Measurements from ENCODE around the gene RNF144B.

The RNF144B gene

GRCh38 chr6:18343741-18344140 is 43.4 kb upstream of the RNF144B start:
- no peak overlapping the region for H3K27ac ChIP-seq (replicated peaks; ENCODE audit: low read length)

GRCh38 chr6:18347021-18347577 is 40.1 kb upstream of the RNF144B start:
- Histone ChIP-seq H2BK120ac (ENCODE audit: low read depth, low read length) (no peak overlapping the region), H3K36me3 (replicated peaks in 1 of 2; ENCODE audit: control insufficient read depth in 2 of 2, insufficient read depth in 2 of 2, low read length in 2 of 2) (no peaks in the 10 kb centered on the region), H3K23ac (ENCODE audit: low read depth, low read length, poor library complexity) (no peak overlapping the region), H2AFZ (ENCODE audit: low read length) (no peak overlapping the region), H3K9me3 (replicated peaks in 1 of 2; ENCODE audit: control insufficient read depth in 2 of 2, insufficient read depth in 1 of 2, low read depth in 1 of 2, low read length in 2 of 2) (no peaks in the 10 kb centered on the region), H3K27ac (replicated peaks; ENCODE audit: low read length) (no peak overlapping the region), H2AK5ac (ENCODE audit: low read depth, low read length) (no peak overlapping the region), H3K14ac (ENCODE audit: low read length) (no peak overlapping the region), H3K4me2 (ENCODE audit: insufficient read depth, low read length, poor library complexity, severe bottlenecking) (no peak overlapping the region), H2BK15ac (ENCODE audit: low read length) (no peak overlapping the region), H3K4me1 (ENCODE audit: control insufficient read depth in 2 of 2, insufficient read depth in 1 of 2, low read depth in 1 of 2, low read length in 2 of 2) (no peaks in the 10 kb centered on the region), H3K79me1 (ENCODE audit: low read depth, low read length) (no peaks in the 10 kb centered on the region), H3K4ac (ENCODE audit: low read length) (no peak overlapping the region), H4K8ac (ENCODE audit: low read depth, low read length) (no peak overlapping the region), H3K4me3 (ENCODE audit: low read length in 2 of 2) (no peak overlapping the region), H3K27me3 (ENCODE audit: control insufficient read depth in 3 of 3, insufficient read depth in 3 of 3, low read depth in 1 of 3, low read length in 3 of 3) (no peaks in the 10 kb centered on the region), H4K91ac (ENCODE audit: low read depth, low read length, poor library complexity) (no peak overlapping the region), H3K18ac (ENCODE audit: low read length) (no peak overlapping the region), H2BK5ac (ENCODE audit: low read length) (no peak overlapping the region), H3K9ac (ENCODE audit: low read depth, low read length, poor library complexity) (no peak overlapping the region), H2BK12ac (ENCODE audit: low read length) (no peak overlapping the region)
- WGBS, 2 donors (ENCODE audit: extremely low coverage in 2 of 2, insufficient read length in 2 of 2, insufficient replicate concordance in 1 of 2), result no CpG with 5 or more reads among the region's 4 CpGs
- no peak for DNase-seq (ENCODE audit: low spot score)

More at GRCh38 chr6:18343741-18344140, 43.4 kb upstream of the RNF144B start:
- Histone ChIP-seq H3K36me3 (replicated peaks in 1 of 2; ENCODE audit: control insufficient read depth in 2 of 2, insufficient read depth in 2 of 2, low read length in 2 of 2) (no peaks in the 10 kb centered on the region), H3K9me3 (replicated peaks in 1 of 2; ENCODE audit: control insufficient read depth in 2 of 2, insufficient read depth in 1 of 2, low read depth in 1 of 2, low read length in 2 of 2) (no peaks in the 10 kb centered on the region), H3K79me1 (ENCODE audit: low read depth, low read length) (no peaks in the 10 kb centered on the region), H3K4me1 (ENCODE audit: control insufficient read depth in 2 of 2, insufficient read depth in 1 of 2, low read depth in 1 of 2, low read length in 2 of 2) (no peaks in the 10 kb centered on the region), H2AFZ (ENCODE audit: low read length) (no peak overlapping the region), H2BK12ac (ENCODE audit: low read length) (no peak overlapping the region), H3K14ac (ENCODE audit: low read length) (no peak overlapping the region), H2AK5ac (ENCODE audit: low read depth, low read length) (no peak overlapping the region), H3K4ac (ENCODE audit: low read length) (no peak overlapping the region), H2BK120ac (ENCODE audit: low read depth, low read length) (no peak overlapping the region), H3K23ac (ENCODE audit: low read depth, low read length, poor library complexity) (no peak overlapping the region), H3K4me3 (ENCODE audit: low read length in 2 of 2) (no peak overlapping the region), H3K9ac (ENCODE audit: low read depth, low read length, poor library complexity) (no peak overlapping the region), H3K18ac (ENCODE audit: low read length) (no peak overlapping the region), H4K91ac (ENCODE audit: low read depth, low read length, poor library complexity) (no peak overlapping the region), H2BK15ac (ENCODE audit: low read length) (no peak overlapping the region), H2BK5ac (ENCODE audit: low read length) (no peak overlapping the region), H3K4me2 (ENCODE audit: insufficient read depth, low read length, poor library complexity, severe bottlenecking) (no peak overlapping the region), H3K27me3 (ENCODE audit: control insufficient read depth in 3 of 3, insufficient read depth in 3 of 3, low read depth in 1 of 3, low read length in 3 of 3) (no peaks in the 10 kb centered on the region), H4K8ac (ENCODE audit: low read depth, low read length) (no peak overlapping the region)
- no CpG with 5 or more reads among the region's 2 CpGs for WGBS, 2 donors (ENCODE audit: extremely low coverage in 2 of 2, insufficient read length in 2 of 2, insufficient replicate concordance in 1 of 2)
- no peak for DNase-seq (ENCODE audit: low spot score)

GRCh38 chr6:18347866-18348265 is 39.3 kb upstream of the RNF144B start:
- no peak overlapping the region for H3K9ac ChIP-seq (ENCODE audit: low read depth, low read length, poor library complexity)
- WGBS, 2 donors (ENCODE audit: extremely low coverage in 2 of 2, insufficient read length in 2 of 2, insufficient replicate concordance in 1 of 2), result no CpG with 5 or more reads among the region's 2 CpGs
- H3K4ac ChIP-seq (ENCODE audit: low read length), result no peak overlapping the region
- H3K18ac ChIP-seq (ENCODE audit: low read length), result no peak overlapping the region
- DNase-seq (ENCODE audit: low spot score), result no peak
- H3K4me2 ChIP-seq (ENCODE audit: insufficient read depth, low read length, poor library complexity, severe bottlenecking), result no peak overlapping the region
- no peak overlapping the region for H2BK12ac ChIP-seq (ENCODE audit: low read length)
- H2AK5ac ChIP-seq (ENCODE audit: low read depth, low read length), result no peak overlapping the region
- no peak overlapping the region for H4K8ac ChIP-seq (ENCODE audit: low read depth, low read length)
- no peak overlapping the region for H3K14ac ChIP-seq (ENCODE audit: low read length)
- H3K27ac ChIP-seq (replicated peaks; ENCODE audit: low read length), result no peak overlapping the region
- H2BK15ac ChIP-seq (ENCODE audit: low read length), result no peak overlapping the region
- no peak overlapping the region for H2BK120ac ChIP-seq (ENCODE audit: low read depth, low read length)
- no peaks in the 10 kb centered on the region for H3K27me3 ChIP-seq (ENCODE audit: control insufficient read depth in 3 of 3, insufficient read depth in 3 of 3, low read depth in 1 of 3, low read length in 3 of 3)
- H4K91ac ChIP-seq (ENCODE audit: low read depth, low read length, poor library complexity), result no peak overlapping the region
- H3K9me3 ChIP-seq (replicated peaks in 1 of 2; ENCODE audit: control insufficient read depth in 2 of 2, insufficient read depth in 1 of 2, low read depth in 1 of 2, low read length in 2 of 2), result no peaks in the 10 kb centered on the region
- no peak overlapping the region for H2AFZ ChIP-seq (ENCODE audit: low read length)
- no peaks in the 10 kb centered on the region for H3K4me1 ChIP-seq (ENCODE audit: control insufficient read depth in 2 of 2, insufficient read depth in 1 of 2, low read depth in 1 of 2, low read length in 2 of 2)
- no peak overlapping the region for H3K4me3 ChIP-seq (ENCODE audit: low read length in 2 of 2)
- no peaks in the 10 kb centered on the region for H3K36me3 ChIP-seq (replicated peaks in 1 of 2; ENCODE audit: control insufficient read depth in 2 of 2, insufficient read depth in 2 of 2, low read length in 2 of 2)
- no peak overlapping the region for H3K23ac ChIP-seq (ENCODE audit: low read depth, low read length, poor library complexity)
- H3K79me1 ChIP-seq (ENCODE audit: low read depth, low read length), result no peaks in the 10 kb centered on the region
- H2BK5ac ChIP-seq (ENCODE audit: low read length), result no peak overlapping the region

- Histone ChIP-seq H3K27ac (replicated peaks; ENCODE audit: low read length) (no peak overlapping the region), H3K4me1 (ENCODE audit: control insufficient read depth in 2 of 2, insufficient read depth in 1 of 2, low read depth in 1 of 2, low read length in 2 of 2) (no peaks in the 10 kb centered on the region), H3K9ac (ENCODE audit: low read depth, low read length, poor library complexity) (no peak overlapping the region), H3K14ac (ENCODE audit: low read length) (no peak overlapping the region), H3K18ac (ENCODE audit: low read length) (no peak overlapping the region), H2AK5ac (ENCODE audit: low read depth, low read length) (no peak overlapping the region), H4K8ac (ENCODE audit: low read depth, low read length) (no peak overlapping the region), H3K27me3 (ENCODE audit: control insufficient read depth in 3 of 3, insufficient read depth in 3 of 3, low read depth in 1 of 3, low read length in 3 of 3) (no peaks in the 10 kb centered on the region), H3K79me1 (ENCODE audit: low read depth, low read length) (no peaks in the 10 kb centered on the region), H2AFZ (ENCODE audit: low read length) (no peak overlapping the region), H3K36me3 (replicated peaks in 1 of 2; ENCODE audit: control insufficient read depth in 2 of 2, insufficient read depth in 2 of 2, low read length in 2 of 2) (no peaks in the 10 kb centered on the region), H2BK120ac (ENCODE audit: low read depth, low read length) (no peak overlapping the region), H3K23ac (ENCODE audit: low read depth, low read length, poor library complexity) (no peak overlapping the region), H2BK12ac (ENCODE audit: low read length) (no peak overlapping the region), H3K4me2 (ENCODE audit: insufficient read depth, low read length, poor library complexity, severe bottlenecking) (no peak overlapping the region), H3K9me3 (replicated peaks in 1 of 2; ENCODE audit: control insufficient read depth in 2 of 2, insufficient read depth in 1 of 2, low read depth in 1 of 2, low read length in 2 of 2) (no peaks in the 10 kb centered on the region), H2BK5ac (ENCODE audit: low read length) (no peak overlapping the region), H4K91ac (ENCODE audit: low read depth, low read length, poor library complexity) (no peak overlapping the region), H3K4me3 (ENCODE audit: low read length in 2 of 2) (no peak overlapping the region), H2BK15ac (ENCODE audit: low read length) (no peak overlapping the region), H3K4ac (ENCODE audit: low read length) (no peak overlapping the region)
- no peak for DNase-seq (ENCODE audit: low spot score)
Observed at GRCh38 chr6:18349386-18349785, 37.8 kb upstream of the RNF144B start.

Data from neuronal stem cell (in vitro differentiated cells).